HG03060 (cell line): ENCODE measurements around the gene KAT6B.

Experiments used
- ATAC-seq: cut with Tn5 transposase; IDR thresholded peaks from one replicate; pipeline ENCODE4 v1.9.1; 2021; ENCODE audit warnings: low read depth, moderate number of reproducible peaks; ENCODE audit not compliant: unreplicated experiment

KAT6B gene

DNA sequence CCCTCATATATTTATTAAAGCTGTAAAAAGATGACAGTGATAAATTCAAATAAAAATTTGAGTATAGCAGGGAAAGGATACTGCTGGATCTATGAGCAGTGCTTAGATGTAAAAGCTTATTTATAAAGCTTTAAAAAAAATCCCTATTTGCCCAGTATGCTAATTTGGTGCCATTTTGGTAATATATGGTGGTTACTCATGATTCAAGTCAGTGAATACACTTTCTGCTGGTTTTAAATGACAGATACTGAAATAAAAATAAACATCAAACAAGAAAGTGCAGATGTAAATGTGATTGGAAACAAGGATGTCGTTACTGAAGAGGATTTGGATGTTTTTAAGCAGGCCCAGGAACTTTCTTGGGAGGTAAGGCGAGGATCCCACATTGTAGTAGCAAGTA lies 150.7 kb downstream of the KAT6B start:
- ATAC-seq = no peak

DNA sequence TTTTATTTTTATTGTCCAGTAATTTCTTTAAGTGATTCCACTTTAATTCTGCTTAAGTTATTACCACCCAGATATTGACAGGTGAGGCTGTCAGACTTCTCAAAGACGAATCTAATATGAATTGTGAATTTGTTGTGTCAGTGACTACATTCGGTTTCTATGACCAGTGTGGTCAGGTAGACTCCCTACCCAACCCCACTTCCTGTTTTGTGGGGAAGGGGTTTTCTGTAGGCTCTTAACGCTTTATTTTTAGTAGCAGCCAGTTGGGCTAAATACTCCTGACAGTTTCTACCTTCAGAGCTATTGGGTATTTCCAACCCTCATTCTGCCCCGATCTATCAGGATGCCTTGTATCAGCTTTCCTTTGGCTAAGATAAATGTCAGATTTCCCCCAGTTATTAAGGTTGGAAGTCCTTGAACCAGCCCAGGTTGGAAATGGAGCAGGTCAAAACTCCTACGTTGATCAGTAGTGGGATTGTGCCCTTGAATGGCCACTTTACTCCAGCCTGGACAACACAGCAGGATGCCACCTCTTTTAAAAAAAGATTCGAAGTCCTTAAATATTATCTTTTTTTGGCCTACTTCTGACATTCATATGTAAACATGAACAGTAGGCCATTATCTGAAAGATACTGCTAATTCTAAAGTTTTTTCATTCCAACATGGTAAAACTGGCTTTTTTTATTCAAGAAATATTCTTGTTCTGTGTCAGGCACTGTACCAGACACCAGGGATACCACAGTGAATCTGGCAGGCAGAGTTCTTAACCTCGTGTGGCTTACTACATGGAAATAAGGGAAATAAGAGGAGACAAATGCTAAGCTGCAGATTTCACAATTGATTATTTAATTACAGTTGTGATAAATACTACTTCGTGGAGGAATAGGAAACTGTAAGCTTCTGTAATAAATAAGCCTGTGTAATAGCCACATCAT lies 151.8 kb downstream of the KAT6B start:
- ATAC-seq = peak; percentile 77

DNA sequence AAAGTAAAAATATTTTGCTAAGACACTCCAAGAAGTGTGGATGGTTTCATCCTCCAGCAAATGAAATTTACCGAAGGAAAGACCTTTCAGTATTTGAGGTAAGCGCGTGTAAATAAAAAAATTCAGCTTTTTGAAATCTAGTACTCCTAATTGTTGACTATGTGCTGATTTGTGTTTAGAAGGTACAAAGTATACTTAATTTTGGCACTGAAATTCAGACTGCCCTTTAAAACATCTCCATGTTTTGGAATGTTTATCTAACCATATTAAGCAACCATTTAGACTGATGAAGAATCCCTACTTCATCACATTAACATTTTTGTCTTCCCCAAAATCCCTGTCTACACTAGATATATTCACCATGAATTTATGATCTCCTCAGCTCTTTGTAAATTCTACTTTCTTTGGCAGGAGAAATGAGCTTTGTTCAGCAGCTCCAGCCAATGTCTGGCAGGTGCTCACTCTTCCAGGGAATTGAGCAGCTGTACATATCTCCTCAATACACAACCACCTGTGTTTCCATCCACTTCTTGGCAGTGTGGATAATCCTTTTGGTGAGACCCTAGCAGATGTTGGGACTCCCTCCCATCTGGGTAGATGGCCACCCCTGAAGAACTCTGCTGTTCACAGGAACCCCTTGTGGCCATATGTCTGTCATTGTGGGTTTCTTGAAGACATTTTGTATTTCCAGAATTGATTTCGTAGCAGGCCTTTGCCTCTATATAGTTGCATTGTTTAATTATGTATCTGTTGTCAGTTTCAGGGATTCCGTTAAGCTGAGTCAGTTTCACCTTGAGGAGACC lies 155.6 kb downstream of the KAT6B start:
- no peak for ATAC-seq

DNA sequence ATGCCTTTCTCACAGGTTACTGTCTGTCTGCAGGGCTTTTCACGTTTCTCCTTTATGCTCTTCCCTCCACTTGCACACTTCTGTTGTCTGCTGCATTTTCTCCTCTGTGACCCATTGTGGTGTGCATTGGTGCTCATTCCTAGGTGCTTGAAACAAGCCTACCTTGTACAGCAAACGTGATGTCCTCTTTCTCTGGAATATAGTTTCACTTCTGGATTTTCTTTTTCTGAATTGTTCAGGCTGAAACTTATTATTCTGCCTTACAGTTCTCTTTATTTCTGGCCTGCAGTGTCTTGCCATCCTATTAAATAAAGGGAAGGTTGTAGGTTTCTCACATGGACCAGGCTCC lies 156.2 kb downstream of the KAT6B start:
- no peak for ATAC-seq

DNA sequence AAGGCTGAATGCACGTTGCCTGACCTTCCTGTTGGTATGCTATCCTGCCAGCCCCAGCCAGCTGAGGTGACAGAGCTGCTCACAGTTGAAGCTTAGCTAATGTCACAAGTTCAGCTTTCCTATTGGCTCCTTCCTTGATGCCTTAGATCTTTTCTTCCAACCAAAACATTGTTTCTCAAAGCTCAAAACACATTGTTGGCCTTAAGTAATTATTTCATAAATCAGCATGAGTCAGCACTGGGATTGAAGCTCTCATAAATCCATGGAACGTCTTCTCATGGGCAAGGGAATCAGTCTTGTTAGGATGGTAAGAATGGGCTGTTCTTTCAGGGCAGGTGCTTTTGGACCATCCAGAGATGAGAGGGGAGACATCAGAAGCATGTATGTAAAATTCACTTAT lies 157.0 kb downstream of the KAT6B start:
- ATAC-seq = no peak

DNA sequence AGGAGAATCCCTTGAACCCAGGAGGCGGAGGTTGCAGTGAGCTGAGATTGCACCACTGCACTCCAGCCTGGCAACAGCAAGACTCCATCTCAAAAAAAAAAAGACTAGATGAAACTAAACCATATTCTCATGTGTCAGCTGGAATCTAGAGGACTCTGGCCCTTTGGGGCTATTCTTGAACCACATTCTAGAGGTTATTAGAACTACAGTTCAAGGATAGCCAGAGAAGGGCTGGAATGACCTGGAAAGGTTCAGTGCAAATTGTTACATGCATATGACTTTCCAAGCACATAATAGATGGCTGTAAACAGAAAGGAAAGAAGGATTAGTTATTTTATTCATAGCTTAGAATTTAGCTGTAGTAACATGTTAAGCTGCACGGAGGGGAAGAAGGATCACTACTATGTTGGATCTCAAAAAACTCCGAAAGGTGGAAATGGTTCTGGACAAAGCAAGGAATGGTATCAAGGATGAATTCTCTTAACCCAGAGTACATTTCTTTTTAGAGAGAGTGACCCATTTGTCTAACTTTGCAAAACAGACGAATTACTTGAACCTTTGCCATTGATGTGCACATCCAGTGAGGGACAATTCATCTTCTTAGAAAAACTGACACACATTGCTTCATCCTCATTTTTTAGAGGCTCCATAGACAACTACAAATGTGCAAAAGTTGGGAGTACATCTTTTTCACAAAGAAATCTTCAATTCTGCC lies 161.1 kb downstream of the KAT6B start:
- ATAC-seq = no peak

DNA sequence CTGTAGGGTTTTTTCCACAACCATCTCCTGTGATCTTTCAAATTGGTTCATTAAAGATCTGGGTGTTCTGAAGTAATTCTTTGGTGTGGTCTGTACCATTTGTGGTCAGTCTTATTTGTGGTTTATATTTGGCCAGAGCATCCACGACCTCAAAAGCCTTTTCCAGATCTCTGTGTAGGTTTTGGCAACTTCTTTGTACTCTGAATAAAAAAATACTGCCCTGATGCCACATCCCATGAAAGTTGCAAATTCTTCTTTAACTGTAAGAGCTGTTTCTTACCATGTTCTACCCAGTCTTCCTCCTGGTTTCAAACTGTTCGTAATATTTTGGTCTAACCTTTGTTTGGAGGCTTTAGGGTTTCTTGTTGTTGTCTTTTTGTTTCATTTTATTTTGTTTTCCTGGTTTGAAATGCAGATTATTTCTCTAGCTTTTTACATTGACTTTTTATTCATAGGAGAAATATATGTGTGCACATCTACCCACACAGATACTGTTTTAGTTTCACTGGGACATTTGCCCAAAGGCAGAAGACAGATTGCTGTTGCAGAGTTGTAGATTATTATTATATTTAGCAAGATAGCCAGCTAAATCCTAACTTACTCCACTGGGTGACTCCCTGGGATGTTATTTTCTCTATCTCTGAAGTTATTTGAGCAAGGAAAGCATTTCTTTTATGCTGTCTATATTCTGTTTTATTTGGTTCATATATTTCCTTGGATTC lies 161.8 kb downstream of the KAT6B start:
- ATAC-seq = no peak

DNA sequence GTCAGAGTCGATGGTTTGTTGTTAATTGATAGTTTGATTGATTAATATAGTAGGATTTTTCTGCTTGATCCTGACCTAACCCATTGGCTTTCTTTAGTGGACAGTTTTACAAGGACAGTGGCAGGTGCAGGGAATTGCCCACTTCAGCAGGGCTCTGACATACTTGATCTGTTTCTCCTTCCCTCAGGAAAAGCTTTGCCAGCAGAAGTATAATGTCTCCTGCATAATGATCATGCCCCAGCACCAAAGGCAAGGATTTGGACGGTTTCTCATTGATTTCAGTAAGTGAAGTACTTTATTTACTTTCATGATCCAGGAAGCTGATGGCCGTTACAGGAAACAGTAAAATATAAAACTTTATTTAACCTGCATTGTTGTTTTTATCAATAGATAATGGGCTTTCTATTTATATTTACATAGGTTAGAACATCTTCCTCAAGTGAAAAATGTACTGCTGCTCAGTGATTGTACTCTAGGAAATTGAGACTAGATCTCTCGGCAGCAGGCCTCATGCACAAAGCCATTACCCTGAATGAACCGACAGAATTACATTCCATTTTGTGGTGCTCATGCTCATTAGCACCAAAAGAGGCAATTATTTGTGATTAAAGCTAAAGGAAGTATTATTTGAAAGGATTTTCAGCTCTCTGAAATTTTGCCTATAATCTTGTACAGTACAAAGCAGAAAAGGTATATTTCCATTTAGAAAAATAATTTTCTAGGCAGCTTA lies 162.6 kb downstream of the KAT6B start:
- no peak for ATAC-seq

DNA sequence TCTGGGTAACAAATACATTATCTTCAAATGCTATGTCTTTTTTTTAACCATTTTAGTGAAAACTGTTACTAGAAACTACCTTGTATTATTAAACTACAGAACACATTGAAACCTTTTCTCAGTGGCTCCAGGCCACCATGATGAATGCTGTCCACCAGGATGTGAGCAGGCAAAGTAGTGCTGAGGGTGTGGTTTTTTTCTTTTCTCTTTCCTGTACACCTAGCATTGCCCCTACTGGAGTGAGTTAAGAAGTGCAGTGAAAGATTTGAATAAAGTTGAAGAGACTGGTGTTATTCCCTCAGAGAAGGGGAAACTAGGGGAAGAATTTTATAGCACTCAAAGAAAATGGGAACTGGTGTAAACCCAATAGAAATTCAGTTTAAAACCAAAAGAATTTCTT lies 165.0 kb downstream of the KAT6B start:
- no peak for ATAC-seq

DNA sequence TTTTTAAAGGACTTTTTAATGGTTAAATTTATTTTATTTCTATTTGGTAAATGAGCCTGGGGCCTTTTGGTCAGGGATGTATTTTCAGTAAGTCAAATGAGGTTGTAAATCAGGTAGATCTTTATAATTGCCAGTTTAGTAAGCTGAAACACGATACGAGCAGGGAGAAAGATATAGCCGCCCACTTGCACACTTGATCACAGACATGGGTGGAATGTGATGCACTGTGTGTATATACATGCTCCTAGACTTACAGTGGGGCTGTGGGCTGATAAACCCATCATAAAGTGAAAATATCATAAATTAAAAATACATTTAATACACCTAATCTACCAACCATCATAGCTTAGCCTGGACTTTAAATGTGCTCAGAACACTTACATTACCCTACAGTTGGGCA lies 165.7 kb downstream of the KAT6B start:
- no peak for ATAC-seq

DNA sequence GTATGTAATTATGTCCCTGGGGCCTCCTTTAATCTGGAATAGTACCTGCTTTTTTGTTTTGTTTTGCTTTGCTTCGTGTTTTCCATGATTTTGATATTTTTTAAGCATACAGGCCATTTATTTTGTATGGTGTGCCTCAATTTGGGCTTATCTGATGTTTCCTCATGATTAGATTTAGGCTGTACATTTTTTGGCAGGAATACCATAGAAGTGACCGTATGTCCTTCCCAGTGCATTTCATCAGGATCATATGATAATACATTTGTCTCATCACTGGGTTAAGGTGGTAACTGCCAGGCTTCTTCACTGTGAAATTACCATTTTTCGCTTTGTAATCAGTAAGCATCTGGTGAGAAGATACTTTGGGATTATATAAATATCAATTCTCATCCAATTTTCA lies 167.2 kb downstream of the KAT6B start:
- no peak for ATAC-seq

DNA sequence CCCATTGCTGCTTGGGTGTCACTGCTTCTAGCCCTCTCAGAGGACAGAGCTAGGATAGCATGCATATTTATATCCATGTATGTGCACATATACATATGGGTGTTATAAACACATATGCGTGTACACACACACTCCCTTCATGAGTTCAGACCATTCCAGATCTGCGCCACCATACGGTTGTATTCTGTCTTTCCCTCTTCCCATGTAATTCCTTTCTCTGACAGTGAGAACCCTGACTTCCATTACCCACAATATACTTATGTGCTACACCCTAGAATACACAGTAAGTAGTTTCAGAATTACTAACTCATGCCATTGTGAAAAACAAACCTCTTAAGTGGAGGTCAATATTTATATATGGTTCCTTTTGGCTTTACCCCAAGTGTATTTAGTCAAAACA lies 168.5 kb downstream of the KAT6B start:
- ATAC-seq = no peak

DNA sequence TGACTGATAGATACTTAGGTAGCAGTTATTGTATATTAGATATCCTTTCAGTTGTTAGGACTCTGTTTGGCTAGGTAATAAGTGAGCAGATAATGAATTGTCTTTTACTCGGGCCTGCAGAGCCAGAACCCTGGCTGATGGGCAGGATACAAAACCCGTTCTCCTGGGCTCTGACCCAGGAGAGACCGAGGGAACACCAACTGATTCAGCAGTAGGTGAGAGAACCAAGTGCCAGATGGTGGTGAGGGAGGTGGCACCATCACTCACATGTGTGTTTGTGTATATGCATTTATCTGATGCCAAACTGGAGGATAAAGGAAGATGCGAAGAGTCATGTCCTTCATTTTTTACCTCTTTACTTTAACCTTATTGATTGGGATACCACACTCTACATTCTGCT lies 169.4 kb downstream of the KAT6B start:
- ATAC-seq = no peak

DNA sequence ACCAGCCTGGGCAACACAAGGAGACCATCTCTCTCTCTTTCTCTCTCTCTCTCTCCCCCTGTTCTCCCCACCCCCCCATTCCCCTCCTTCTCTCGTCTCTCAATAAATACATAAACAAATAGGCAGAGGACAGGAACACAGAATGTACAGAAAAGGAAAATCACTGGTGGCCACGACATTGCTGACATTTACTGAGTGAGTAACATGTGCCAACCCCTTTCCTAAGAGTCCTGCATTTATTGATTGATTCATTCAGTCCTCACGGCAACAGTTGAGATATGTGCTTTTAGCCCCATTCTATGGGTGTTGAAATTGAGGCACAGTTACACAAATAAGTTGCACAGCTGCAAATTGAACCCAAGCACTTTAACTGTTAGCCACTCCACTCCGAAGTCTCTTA lies 170.8 kb downstream of the KAT6B start:
- no peak for ATAC-seq

DNA sequence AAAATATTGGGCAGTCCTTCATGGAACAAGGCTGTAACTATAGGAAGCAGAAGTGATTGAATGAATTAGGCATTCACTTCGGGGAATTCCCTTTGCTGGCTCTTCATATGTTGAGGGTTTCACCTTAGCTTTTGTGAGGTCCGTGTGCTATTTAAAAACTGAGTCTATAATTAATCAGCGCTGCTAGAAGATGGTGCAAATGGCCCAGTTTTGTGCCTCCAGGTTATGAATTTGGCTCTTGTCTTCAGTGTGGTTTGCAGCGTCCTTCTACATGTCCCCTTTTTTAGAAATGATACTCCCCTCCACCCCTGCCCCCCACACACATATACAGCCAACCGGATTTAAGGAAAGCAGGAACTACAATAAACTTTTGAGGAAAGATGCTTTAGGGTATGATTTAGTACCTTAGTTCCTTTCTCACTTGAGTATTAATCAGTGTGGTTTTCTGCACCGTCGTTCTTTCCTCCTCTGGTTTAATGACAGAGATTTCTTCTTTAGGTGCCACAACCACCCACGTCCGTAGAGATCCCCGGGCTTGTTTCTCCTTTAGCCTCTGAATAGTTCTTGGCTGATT lies 174.4 kb downstream of the KAT6B start:
- ATAC-seq = peak; percentile 66

DNA sequence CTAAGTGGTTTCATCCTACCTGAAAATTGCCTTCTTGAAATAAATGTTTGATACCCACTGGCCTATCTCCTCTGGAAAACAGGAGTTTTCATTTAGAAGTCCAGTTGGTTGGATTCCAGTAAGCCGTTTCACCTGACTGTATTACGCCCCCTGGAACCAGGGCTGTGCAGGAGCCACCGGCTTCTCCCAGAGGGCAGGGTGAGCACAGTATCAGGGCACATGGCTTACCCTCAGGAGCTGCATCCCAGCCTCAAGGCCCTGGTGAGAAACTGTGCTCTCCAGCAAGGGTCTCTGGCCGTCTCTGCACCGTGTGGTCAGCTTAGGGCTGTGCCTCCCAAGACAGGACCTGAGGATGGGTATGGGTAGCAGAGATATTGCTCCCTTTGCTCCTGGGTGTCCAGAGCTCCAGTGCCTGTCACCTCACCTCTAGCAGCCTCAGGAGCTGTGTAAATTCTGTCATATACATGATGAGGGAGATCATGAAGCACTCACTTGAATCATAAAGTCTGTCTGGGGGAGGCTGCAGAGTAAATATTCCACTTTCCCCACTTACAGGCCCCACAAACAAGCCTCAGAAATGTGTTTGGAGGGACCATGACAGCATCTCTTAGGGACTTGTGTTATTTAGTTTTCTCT lies 175.4 kb downstream of the KAT6B start:
- ATAC-seq = no peak

DNA sequence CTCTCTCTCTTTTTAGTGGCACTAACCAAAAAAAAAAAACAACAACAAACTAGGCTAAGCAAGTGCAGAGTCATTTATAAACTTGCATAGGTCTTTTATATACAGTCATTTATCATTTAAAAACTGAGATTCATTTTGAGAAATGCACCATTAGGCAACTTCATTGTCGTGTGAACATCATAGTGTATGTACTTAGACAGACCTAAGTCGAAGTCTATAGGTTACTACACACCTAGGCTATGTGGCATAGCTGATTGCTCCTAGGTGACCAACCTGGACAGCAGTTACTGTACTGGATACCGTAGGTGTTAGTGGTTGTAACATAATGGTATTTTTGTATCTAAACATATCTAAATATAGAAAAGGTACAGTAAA lies 175.9 kb downstream of the KAT6B start:
- ATAC-seq = no peak

DNA sequence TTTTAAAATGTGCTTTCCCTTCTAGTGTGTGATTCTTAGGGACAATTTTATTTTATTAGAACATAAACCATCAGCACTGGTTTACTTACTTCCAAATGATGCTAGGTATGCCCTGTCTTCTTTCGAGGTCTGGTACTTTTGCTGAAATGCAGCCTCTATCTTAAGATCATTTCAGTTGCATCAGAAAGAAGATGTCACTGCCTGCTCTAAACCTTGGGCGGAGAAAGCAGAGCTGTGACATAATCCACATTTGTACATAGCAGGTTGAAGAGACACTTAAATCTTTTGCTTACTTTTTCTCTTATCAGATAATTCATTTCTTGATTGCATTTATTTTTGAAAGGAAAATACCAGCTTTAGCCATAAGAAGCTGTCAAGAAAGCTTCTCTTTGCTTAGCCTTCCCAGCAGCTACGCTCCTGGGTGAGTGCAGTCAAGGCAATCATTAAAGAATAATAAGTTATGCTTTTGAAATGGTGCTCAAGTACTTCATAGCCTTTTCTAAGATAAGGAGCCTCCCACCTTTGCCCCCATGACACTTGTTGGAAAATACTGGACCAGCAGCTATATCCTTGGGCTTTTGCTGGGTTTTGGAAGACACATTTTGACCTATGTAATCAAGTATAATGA lies 176.7 kb downstream of the KAT6B start:
- no peak for ATAC-seq

DNA sequence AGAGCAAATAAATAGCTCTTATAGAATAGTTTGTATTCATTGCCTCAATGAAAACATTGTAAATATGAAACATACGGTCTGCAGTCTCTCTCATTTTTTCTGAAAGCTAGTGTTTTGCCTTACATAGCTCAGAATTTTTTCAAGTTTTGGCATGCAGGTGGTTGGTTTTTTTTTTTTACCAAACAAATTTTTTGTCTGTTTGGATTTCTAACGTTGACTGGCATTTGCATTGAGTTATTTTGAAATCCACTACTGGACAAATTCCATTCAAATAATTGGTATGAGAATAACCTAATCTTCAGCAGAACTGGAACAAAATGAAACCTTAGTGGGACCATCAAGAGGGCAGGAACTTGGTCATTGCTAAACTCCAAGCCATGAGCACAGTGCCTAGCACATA lies 177.5 kb downstream of the KAT6B start:
- no peak for ATAC-seq
